ENCODE results near the gene COL25A1.

COL25A1 gene

GRCh38 chr4:109302361-109303139 lies at the start of gene COL25A1:
Gene COL25A1, minus strand, starts transcription at chr4:109302658.
- in situ Hi-C loops (cut with MboI; ENCODE audit: low pct_unique_long_range_greater_than_20kb, low sequenced_read_pairs), result loop anchor here (25.0 kb wide), 1 partner anchor 465 kb away; no protein-coding TSS in a partner anchor
- DNase-seq, result peak; percentile 83

- in situ Hi-C loops (cut with MboI; ENCODE audit: low pct_unique_long_range_greater_than_20kb, low sequenced_read_pairs), result no loop called here
- DNase-seq, result no peak
These were observed 47.7 kb upstream of the COL25A1 start for GRCh38 chr4:109350121-109350520.

GRCh38 chr4:109334129-109335105 lies 32.0 kb upstream of the COL25A1 start:
- in situ Hi-C loops (cut with MboI; ENCODE audit: low pct_unique_long_range_greater_than_20kb, low sequenced_read_pairs), result no loop called here
- DNase-seq, result peak; percentile 51

GRCh38 chr4:109332926-109333464 lies 30.5 kb upstream of the COL25A1 start:
- peak; percentile 55 for DNase-seq
- in situ Hi-C loops (cut with MboI; ENCODE audit: low pct_unique_long_range_greater_than_20kb, low sequenced_read_pairs), result no loop called here

DNA sequence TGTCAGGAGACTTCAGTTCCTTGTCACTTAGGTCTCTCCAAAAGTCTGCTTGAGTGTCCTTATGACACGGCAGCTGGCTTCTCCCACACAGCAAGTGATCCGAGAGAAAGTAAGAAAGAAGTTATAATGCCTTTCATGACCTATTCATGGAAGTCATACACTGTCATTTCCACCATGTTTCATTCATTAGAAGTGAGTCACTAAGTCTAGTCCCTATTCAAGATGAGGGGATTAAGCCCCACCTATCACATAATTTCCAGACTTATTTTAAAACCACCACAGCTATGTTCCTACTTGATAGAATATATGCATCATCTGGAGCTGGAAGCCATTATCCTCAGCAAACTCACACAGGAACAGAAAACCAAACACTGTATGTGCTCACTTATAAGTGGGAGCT lies 25.2 kb upstream of the COL25A1 start:
- in situ Hi-C loops (cut with MboI; ENCODE audit: low pct_unique_long_range_greater_than_20kb, low sequenced_read_pairs), result no loop called here
- no peak for DNase-seq

- DNase-seq, result no peak
- in situ Hi-C loops (cut with MboI; ENCODE audit: low pct_unique_long_range_greater_than_20kb, low sequenced_read_pairs), result no loop called here
These were observed 23.2 kb upstream of the COL25A1 start for GRCh38 chr4:109325698-109326097.

- no peak for DNase-seq
- in situ Hi-C loops (cut with MboI; ENCODE audit: low pct_unique_long_range_greater_than_20kb, low sequenced_read_pairs), result loop anchor here (25.0 kb wide), 1 partner anchor 486 kb away; no protein-coding TSS in a partner anchor
These were observed 20.9 kb upstream of the COL25A1 start for GRCh38 chr4:109323348-109323747.

GRCh38 chr4:109321232-109321631 lies 18.8 kb upstream of the COL25A1 start:
- in situ Hi-C loops (cut with MboI; ENCODE audit: low pct_unique_long_range_greater_than_20kb, low sequenced_read_pairs), result loop anchor here (25.0 kb wide), 1 partner anchor 484 kb away; no protein-coding TSS in a partner anchor
- DNase-seq, result peak; percentile 90

DNA sequence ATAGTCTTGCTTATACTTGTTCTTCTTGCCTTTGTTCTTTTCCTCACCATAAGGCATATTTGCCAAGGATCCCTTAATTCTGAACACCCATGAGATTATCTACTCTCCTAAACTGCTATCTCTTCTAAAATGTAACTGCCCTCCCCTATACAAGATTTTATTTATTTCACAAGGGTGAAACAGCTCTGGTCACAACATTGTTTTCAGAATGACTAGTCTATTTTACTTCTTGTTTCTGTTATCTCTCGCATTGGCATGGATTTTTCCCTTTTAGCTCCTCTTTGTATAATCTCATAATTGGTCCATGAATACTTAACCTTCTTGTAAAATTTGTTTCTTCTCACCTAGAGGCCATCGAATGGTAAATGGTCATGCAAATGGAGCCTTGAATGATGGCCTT lies 17.2 kb upstream of the COL25A1 start:
- in situ Hi-C loops (cut with MboI; ENCODE audit: low pct_unique_long_range_greater_than_20kb, low sequenced_read_pairs), result loop anchor here (25.0 kb wide), 1 partner anchor 482 kb away; no protein-coding TSS in a partner anchor
- no peak for DNase-seq

GRCh38 chr4:109319156-109319555 lies 16.7 kb upstream of the COL25A1 start:
- in situ Hi-C loops (cut with MboI; ENCODE audit: low pct_unique_long_range_greater_than_20kb, low sequenced_read_pairs), result loop anchor here (25.0 kb wide), 1 partner anchor 482 kb away; no protein-coding TSS in a partner anchor
- DNase-seq, result no peak

DNA sequence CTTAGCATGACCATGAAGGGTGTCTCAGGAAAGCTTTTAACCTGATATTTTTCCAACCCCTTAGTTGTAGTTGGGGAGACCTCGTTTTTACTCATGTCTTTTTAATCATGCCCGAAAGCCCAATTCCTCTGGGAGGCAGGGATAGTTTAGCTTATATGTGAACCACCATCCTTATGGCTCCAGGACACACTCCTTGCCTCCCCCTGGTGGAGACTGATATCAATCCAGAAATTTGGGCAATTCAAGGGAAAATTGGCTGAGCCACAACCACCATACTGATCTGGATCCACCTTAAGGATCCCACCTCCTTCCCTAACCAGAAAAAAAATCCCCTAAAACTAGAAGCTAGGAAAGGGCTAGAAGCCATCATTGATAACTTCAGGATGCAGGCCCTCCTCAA lies 13.4 kb upstream of the COL25A1 start:
- DNase-seq, result no peak
- in situ Hi-C loops (cut with MboI; ENCODE audit: low pct_unique_long_range_greater_than_20kb, low sequenced_read_pairs), result loop anchor here (25.0 kb wide), 1 partner anchor 479 kb away; no protein-coding TSS in a partner anchor

DNA sequence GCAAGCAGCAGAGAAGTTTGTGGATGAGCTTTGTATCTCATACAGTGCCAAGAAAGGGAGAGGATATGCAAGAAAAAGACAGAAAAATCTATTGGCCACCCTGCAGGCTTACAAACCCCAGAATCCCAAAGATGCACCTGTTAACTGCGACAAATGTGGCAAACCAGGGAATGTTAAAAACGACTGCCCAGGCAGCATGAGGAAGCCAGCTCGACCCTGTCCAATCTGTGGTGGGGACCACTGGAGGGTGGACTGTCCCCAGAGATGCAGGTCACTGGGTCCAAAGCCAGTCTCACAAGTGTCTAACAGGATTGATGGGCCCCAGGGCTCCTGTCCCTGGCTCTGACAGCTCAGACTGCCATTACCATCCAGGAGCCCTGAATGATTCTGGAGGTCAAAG lies 12.9 kb upstream of the COL25A1 start:
- no peak for DNase-seq
- in situ Hi-C loops (cut with MboI; ENCODE audit: low pct_unique_long_range_greater_than_20kb, low sequenced_read_pairs), result loop anchor here (25.0 kb wide), 1 partner anchor 478 kb away; no protein-coding TSS in a partner anchor

GRCh38 chr4:109313168-109314133 lies 11.0 kb upstream of the COL25A1 start:
- in situ Hi-C loops (cut with MboI; ENCODE audit: low pct_unique_long_range_greater_than_20kb, low sequenced_read_pairs), result loop anchor here (25.0 kb wide), 1 partner anchor 476 kb away; no protein-coding TSS in a partner anchor
- DNase-seq, result no peak

DNA sequence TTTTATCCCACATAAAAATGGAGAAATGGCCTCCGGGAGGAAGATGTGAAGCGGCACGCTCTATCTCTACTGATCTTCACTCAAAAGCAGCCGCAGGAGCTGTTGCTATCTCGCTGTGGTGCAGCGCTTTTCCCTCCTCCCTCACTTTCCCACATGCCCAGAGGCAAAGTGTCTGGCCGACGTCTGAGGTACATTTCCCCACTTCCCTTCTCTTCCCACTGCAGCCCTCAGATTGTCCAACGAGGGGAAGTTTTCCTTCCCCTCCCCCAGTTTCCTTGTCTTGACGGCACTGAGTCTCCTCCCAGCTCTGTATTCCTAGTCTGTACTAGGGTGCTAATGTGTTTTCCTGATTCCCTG lies 660 bp upstream of the COL25A1 start:
- no peak for DNase-seq
- in situ Hi-C loops (cut with MboI; ENCODE audit: low pct_unique_long_range_greater_than_20kb, low sequenced_read_pairs), result loop anchor here (25.0 kb wide), 1 partner anchor 466 kb away; no protein-coding TSS in a partner anchor

DNA sequence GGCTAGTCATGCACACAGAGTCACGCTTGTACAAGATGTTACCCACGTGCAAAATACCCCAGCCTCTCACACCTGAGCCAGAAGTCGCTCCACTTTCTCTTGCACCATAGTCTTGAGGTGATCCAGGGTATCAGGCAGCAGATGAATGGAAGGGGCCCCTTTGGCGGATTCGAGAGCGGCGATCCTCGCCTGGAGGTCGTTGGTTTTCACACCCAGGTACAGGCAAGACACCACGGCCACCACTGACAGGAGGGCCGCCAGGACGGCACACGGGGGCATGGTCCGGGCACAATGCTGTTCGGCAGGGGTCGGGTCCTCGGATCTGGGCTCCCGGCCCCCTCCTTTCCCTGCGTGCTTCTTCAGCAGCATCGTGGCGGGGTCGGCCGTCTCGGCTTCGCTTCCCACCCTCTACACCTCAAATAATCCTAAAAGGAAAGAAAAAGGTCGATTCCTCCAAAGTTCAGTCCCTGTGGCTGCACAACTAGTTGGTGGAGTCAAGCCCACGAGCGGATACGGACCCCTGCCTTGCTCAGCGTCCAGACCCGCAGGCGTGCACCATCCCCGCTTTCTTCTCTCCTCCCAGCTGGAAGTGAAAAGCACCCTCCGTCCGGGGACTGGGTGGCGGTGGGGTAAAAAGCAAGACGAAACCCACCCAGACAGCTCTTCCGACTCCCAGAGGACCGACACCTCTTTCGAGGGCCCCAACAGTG lies 652 bp downstream of the COL25A1 start:
- no peak for DNase-seq
- in situ Hi-C loops (cut with MboI; ENCODE audit: low pct_unique_long_range_greater_than_20kb, low sequenced_read_pairs), result loop anchor here (25.0 kb wide), 1 partner anchor 465 kb away; no protein-coding TSS in a partner anchor

- in situ Hi-C loops (cut with MboI; ENCODE audit: low pct_unique_long_range_greater_than_20kb, low sequenced_read_pairs), result no loop called here
- DNase-seq, result peak; percentile 28
These were observed 4.0 kb downstream of the COL25A1 start for GRCh38 chr4:109298279-109299010.

GRCh38 chr4:109296527-109296926 lies 5.9 kb downstream of the COL25A1 start:
- no peak for DNase-seq
- in situ Hi-C loops (cut with MboI; ENCODE audit: low pct_unique_long_range_greater_than_20kb, low sequenced_read_pairs), result no loop called here

Data from KBM-7 (cell line).